CD4-positive, alpha-beta memory T cell (primary cell): ENCODE data around the gene MISP. TPM values are rescaled to one million over a fixed set of nuclear protein-coding genes. Genes with fewer than 3 reads are reported as not detected.
A peak's percentile ranks its signal among the peaks of the same experiment; 100 is the strongest.

Experiments
- CTCF ChIA-PET: fragments of 350-600 bp; sonication (Branson Sonifier 250); formaldehyde crosslinking; loops from one replicate; lab custom pipeline; 2021; ENCODE audit warnings: inconsistent platforms; ENCODE audit not compliant: partially characterized antibody; lab: Charles Lee
- POLR2A ChIA-PET: fragments of 350-600 bp; sonication (Branson Sonifier 250); formaldehyde crosslinking; loops from one replicate; lab custom pipeline; 2021; ENCODE audit not compliant: partially characterized antibody; lab: Charles Lee
- DNase-seq, 5 donors: peaks; one replicate each; pipeline versions ENCODE4 v3.0.0 to v3.0.0-alpha.2; 2020 to 2022; ENCODE audit warnings: mixed read lengths in 1 of 5
- H3K27ac ChIP-seq: one replicate; pipeline ENCODE4 v1.7.0; 2013; ENCODE audit warnings: low read depth, low read length
- H3K27me3 ChIP-seq: 2 replicates; pipeline ENCODE4 v1.7.0; 2013; ENCODE audit warnings: mild to moderate bottlenecking, low read length, moderate library complexity; ENCODE audit not compliant: insufficient read depth
- H3K36me3 ChIP-seq: 2 replicates; pipeline ENCODE4 v1.7.0; 2013; ENCODE audit warnings: mild to moderate bottlenecking, low read length, moderate library complexity; ENCODE audit not compliant: insufficient read depth
- H3K4me1 ChIP-seq: 2 replicates; pipeline ENCODE4 v1.7.0; 2013; ENCODE audit warnings: mild to moderate bottlenecking, low read length, moderate library complexity; ENCODE audit not compliant: insufficient read depth
- H3K4me3 ChIP-seq, 2 donors: one replicate each; pipeline ENCODE4 v1.7.0; 2013; ENCODE audit warnings: low read length in 2 of 2, mild to moderate bottlenecking in 1 of 2
- H3K9me3 ChIP-seq, 2 donors: one replicate each; pipeline ENCODE4 v1.7.0; 2013; ENCODE audit warnings: low read length in 2 of 2, control low read depth in 1 of 2; ENCODE audit not compliant: control insufficient read depth in 1 of 2
- H3K27ac Mint-ChIP-seq, 7 donors: one replicate each; pipeline ENCODE4 v1.8.0; 2020 to 2021; ENCODE audit warnings: mixed read lengths in 7 of 7, mild to moderate bottlenecking in 6 of 7, inconsistent platforms in 3 of 7, moderate library complexity in 3 of 7
- H3K27me3 Mint-ChIP-seq, 2 donors: one replicate each; pipeline ENCODE4 v1.8.0; 2020 to 2021; ENCODE audit warnings: mixed read lengths in 2 of 2
- H3K36me3 Mint-ChIP-seq, 2 donors: one replicate each; pipeline ENCODE4 v1.8.0; 2020 to 2021; ENCODE audit warnings: mixed read lengths in 2 of 2, inconsistent platforms in 1 of 2, mild to moderate bottlenecking in 1 of 2
- H3K4me1 Mint-ChIP-seq, 4 donors: one replicate each; pipeline ENCODE4 v1.8.0; 2020 to 2021; ENCODE audit warnings: mixed read lengths in 4 of 4, mild to moderate bottlenecking in 1 of 4
- H3K4me3 Mint-ChIP-seq, 8 donors: one replicate each; pipeline ENCODE4 v1.8.0; 2020 to 2021; ENCODE audit warnings: mixed read lengths in 8 of 8, mild to moderate bottlenecking in 7 of 8, moderate library complexity in 6 of 8, inconsistent platforms in 3 of 8
- H3K9me3 Mint-ChIP-seq, 8 donors: one replicate each; pipeline ENCODE4 v1.8.0; 2020 to 2021; ENCODE audit warnings: mixed read lengths in 8 of 8, mild to moderate bottlenecking in 5 of 8, inconsistent platforms in 3 of 8, moderate library complexity in 1 of 8
- intact Hi-C: fragments of 100-400 bp; cut with micrococcal nuclease; formaldehyde crosslinking; loops from one replicate; pipeline ENCODE4 v1.15.1; 2023
- polyA plus RNA-seq, 2 donors: library from polyadenylated mRNA; unstranded; fragments of 300-500 nt; fragmentation: Illumina TruSeq; gene quantifications; one replicate each; pipeline ENCODE4 v1.2.3, GENCODE V29; 2021
- total RNA-seq, 2 experiments: library from RNA; stranded (reverse); gene quantifications; one replicate each; pipeline ENCODE4 v1.2.3, GENCODE V29; 2021

The MISP gene
- total and polyA plus RNA-seq, 4 experiments from 2014 or later = not detected

DNA sequence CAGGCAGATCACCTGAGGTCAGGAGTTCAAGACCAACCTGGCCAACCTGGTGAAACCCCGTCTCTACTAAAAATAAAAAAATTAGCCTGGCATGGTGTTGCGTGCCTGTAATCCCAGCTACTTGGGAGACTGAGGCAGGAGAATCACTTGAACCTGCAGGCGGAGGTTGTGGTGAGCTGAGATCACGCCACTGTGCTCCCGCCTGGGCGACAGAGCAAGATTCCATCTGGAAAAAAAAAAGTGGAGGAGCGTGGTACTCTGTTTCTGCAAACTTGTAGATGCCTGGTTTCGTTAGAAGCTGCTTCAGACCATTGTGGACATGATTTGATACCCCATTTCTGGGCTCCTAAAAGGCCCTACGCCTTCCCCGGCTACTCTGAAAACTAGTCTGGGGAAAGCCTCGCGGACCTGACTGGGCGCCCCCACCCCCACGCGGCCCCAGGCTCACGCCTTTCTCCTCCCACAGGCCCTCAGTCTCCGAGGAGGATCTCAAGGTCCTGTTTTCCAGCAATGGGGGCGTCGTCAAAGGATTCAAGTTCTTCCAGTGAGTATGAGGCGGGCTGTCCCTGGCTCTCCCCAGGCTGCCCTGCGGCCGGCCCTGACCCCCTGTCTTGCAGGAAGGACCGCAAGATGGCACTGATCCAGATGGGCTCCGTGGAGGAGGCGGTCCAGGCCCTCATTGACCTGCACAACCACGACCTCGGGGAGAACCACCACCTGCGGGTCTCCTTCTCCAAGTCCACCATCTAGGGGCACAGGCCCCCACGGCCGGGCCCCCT lies 59.4 kb downstream of the MISP start:
- no peak overlapping the region for H3K4me3 Mint-ChIP-seq

DNA sequence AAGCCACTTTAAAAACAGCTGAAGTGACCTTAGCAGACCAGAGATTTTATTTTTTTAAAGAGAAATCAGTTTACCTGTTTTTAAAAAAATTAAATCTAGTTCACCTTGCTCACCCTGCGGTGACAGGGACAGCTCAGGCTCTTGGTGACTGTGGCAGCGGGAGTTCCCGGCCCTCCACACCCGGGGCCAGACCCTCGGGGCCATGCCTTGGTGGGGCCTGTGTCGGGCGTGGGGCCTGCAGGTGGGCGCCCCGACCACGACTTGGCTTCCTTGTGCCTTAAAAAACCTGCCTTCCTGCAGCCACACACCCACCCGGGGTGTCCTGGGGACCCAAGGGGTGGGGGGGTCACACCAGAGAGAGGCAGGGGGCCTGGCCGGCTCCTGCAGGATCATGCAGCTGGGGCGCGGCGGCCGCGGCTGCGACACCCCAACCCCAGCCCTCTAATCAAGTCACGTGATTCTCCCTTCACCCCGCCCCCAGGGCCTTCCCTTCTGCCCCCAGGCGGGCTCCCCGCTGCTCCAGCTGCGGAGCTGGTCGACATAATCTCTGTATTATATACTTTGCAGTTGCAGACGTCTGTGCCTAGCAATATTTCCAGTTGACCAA lies 60.1 kb downstream of the MISP start:
- H3K4me1 Mint-ChIP-seq = peaks cover 8 to 12% (median 10%) of the 10 kb centered on the region in 4 donors
- POLR2A ChIA-PET = interaction anchor here (1.4 to 1.9 kb wide), 2 partner anchors 10 to 13 kb away, joined by 4 to 11 read pairs; partner anchors contain the start of gene PTBP1
- peaks cover 37 to 38% of the 10 kb centered on the region in 2 donors for H3K36me3 Mint-ChIP-seq
- H3K9me3 Mint-ChIP-seq = peaks cover 0 to 12% (median 0%) of the 10 kb centered on the region in 8 donors
- CTCF ChIA-PET = no interaction called here
- peak overlapping the region in 1 of 7 donors; percentile 64 for H3K27ac Mint-ChIP-seq
- Histone ChIP-seq H3K27ac (no peak overlapping the region), H3K4me3 (no peak overlapping the region), H3K27me3 (no peaks in the 10 kb centered on the region), H3K9me3 (no peaks in the 10 kb centered on the region), H3K36me3 (peaks cover 46% of the 10 kb centered on the region), H3K4me1 (no peaks in the 10 kb centered on the region)
- no peak for DNase-seq
- no peaks in the 10 kb centered on the region for H3K27me3 Mint-ChIP-seq
- intact Hi-C loops = no loop called here
- H3K4me3 Mint-ChIP-seq = no peak overlapping the region

More for the DNA sequence above, 59.4 kb downstream of the MISP start:
- Mint-ChIP-seq H3K9me3 (peaks cover 0 to 12% (median 0%) of the 10 kb centered on the region in 8 donors), H3K36me3 (peaks cover 36 to 37% of the 10 kb centered on the region in 2 donors), H3K27ac (peak overlapping the region in 3 of 7 donors; percentile 29 to 41 (median 30)), H3K4me1 (peaks cover 6 to 10% (median 8%) of the 10 kb centered on the region in 4 donors), H3K27me3 (no peaks in the 10 kb centered on the region)
- H3K27ac ChIP-seq = no peak overlapping the region
- intact Hi-C loops = no loop called here
- peaks cover 51% of the 10 kb centered on the region for H3K36me3 ChIP-seq
- no peak for DNase-seq
- ChIA-PET CTCF (no interaction called here), POLR2A (interaction anchor here (1.1 to 1.9 kb wide), 3 partner anchors 9 to 12 kb away, joined by 3 to 11 read pairs (median 4); partner anchors contain the start of gene PTBP1)
- no peak overlapping the region for H3K4me3 ChIP-seq
- no peaks in the 10 kb centered on the region for H3K27me3 ChIP-seq
- no peaks in the 10 kb centered on the region for H3K9me3 ChIP-seq
- H3K4me1 ChIP-seq = no peaks in the 10 kb centered on the region

DNA sequence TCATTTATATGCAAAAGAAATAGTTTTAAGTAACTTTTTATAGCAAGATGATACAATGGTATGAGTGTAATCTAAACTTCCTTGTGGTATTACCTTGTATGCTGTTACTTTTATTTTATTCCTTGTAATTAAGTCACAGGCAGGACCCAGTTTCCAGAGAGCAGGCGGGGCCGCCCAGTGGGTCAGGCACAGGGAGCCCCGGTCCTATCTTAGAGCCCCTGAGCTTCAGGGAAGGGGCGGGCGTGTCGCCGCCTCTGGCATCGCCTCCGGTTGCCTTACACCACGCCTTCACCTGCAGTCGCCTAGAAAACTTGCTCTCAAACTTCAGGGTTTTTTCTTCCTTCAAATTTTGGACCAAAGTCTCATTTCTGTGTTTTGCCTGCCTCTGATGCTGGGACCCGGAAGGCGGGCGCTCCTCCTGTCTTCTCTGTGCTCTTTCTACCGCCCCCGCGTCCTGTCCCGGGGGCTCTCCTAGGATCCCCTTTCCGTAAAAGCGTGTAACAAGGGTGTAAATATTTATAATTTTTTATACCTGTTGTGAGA lies 60.7 kb downstream of the MISP start:
- Mint-ChIP-seq H3K27me3 (no peaks in the 10 kb centered on the region), H3K9me3 (peaks cover 0 to 12% (median 0%) of the 10 kb centered on the region in 8 donors), H3K36me3 (peaks cover 38 to 39% of the 10 kb centered on the region in 2 donors), H3K4me3 (no peak overlapping the region), H3K4me1 (peaks cover 9 to 13% (median 12%) of the 10 kb centered on the region in 4 donors), H3K27ac (peak overlapping the region in 2 of 7 donors; percentile 23 to 64)
- no peaks in the 10 kb centered on the region for H3K27me3 ChIP-seq
- peaks cover 44% of the 10 kb centered on the region for H3K36me3 ChIP-seq
- no peak overlapping the region for H3K4me3 ChIP-seq
- POLR2A ChIA-PET = interaction anchor here (1.4 kb wide), 1 partner anchor 11 kb away, joined by 4 read pairs; no protein-coding TSS in a partner anchor
- no peaks in the 10 kb centered on the region for H3K4me1 ChIP-seq
- no peaks in the 10 kb centered on the region for H3K9me3 ChIP-seq
- intact Hi-C loops = no loop called here
- DNase-seq = no peak
- CTCF ChIA-PET = no interaction called here
- H3K27ac ChIP-seq = no peak overlapping the region

DNA sequence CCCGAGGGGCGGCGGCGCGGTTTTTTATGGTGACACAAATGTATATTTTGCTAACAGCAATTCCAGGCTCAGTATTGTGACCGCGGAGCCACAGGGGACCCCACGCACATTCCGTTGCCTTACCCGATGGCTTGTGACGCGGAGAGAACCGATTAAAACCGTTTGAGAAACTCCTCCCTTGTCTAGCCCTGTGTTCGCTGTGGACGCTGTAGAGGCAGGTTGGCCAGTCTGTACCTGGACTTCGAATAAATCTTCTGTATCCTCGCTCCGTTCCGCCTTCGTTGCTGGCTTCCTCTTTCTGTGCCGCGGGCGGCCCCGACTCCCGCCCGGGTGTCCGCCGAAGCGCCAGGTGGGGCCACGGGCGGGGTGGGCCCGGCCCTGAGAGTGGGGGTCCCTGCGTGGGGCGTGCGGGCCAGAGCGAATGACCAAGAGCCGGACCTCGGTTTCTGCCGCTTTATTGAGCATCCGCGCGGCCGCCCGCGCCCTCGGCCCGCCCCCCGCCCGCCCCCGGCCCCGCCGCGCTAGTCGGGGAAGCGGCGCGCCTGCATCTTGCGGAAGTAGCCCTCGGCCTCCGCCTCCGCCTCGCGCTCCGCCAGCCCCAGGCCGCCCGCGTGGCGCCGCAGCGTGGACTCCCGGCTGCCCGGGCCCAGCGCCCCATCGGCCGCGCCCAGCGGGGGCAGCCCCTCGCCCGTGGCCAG lies 61.3 kb downstream of the MISP start:
- no peak overlapping the region for H3K4me3 ChIP-seq
- H3K27me3 ChIP-seq = no peaks in the 10 kb centered on the region
- Mint-ChIP-seq H3K36me3 (peaks cover 32 to 37% of the 10 kb centered on the region in 2 donors), H3K27ac (peak overlapping the region in 1 of 7 donors; percentile 64), H3K27me3 (no peaks in the 10 kb centered on the region), H3K4me3 (no peak overlapping the region), H3K4me1 (peaks cover 8 to 13% (median 10%) of the 10 kb centered on the region in 4 donors), H3K9me3 (peaks cover 0 to 15% (median 0%) of the 10 kb centered on the region in 8 donors)
- no peak for DNase-seq
- no peaks in the 10 kb centered on the region for H3K9me3 ChIP-seq
- intact Hi-C loops = no loop called here
- peaks cover 37% of the 10 kb centered on the region for H3K36me3 ChIP-seq
- H3K4me1 ChIP-seq = no peaks in the 10 kb centered on the region
- no peak overlapping the region for H3K27ac ChIP-seq
- POLR2A ChIA-PET = interaction anchor here (1.1 to 1.4 kb wide), 2 partner anchors 12 to 17 kb away, joined by 4 read pairs; no protein-coding TSS in a partner anchor
- CTCF ChIA-PET = no interaction called here

DNA sequence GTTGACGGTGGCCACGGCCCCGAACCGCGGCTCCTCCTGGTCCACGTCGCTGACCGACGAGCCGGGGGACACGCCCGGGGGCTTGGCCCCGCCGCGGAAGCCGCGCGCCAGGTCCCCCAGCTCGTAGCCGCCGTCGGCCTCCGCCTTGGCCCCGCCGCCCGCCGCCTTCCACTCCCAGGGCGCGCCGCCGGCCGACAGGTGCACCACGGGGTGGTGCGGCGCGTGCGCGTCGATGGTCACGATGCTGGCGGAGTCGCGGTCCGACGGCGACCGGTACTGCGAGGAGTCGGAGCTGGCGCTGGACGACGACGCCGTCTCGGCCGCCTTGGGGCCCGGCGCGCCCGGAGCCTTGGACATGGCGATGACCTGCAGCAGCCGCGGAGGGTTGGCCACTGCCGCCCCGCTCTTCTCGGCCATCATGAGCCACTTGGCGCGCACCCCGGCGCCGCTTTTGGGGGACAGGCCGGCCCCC lies 61.9 kb downstream of the MISP start:
- Mint-ChIP-seq H3K27me3 (no peaks in the 10 kb centered on the region), H3K4me3 (no peak overlapping the region), H3K36me3 (peaks cover 26 to 31% of the 10 kb centered on the region in 2 donors), H3K9me3 (peaks cover 0 to 14% (median 0%) of the 10 kb centered on the region in 8 donors), H3K27ac (no peak overlapping the region), H3K4me1 (peaks cover 2 to 8% (median 4%) of the 10 kb centered on the region in 4 donors)
- no peak overlapping the region for H3K27ac ChIP-seq
- intact Hi-C loops = no loop called here
- no peaks in the 10 kb centered on the region for H3K4me1 ChIP-seq
- POLR2A ChIA-PET = interaction anchor here (1.1 kb wide), 1 partner anchor 17 kb away, joined by 4 read pairs; no protein-coding TSS in a partner anchor
- H3K36me3 ChIP-seq = peaks cover 32% of the 10 kb centered on the region
- DNase-seq = no peak
- no peaks in the 10 kb centered on the region for H3K27me3 ChIP-seq
- no peak overlapping the region for H3K4me3 ChIP-seq
- CTCF ChIA-PET = no interaction called here
- no peaks in the 10 kb centered on the region for H3K9me3 ChIP-seq

DNA sequence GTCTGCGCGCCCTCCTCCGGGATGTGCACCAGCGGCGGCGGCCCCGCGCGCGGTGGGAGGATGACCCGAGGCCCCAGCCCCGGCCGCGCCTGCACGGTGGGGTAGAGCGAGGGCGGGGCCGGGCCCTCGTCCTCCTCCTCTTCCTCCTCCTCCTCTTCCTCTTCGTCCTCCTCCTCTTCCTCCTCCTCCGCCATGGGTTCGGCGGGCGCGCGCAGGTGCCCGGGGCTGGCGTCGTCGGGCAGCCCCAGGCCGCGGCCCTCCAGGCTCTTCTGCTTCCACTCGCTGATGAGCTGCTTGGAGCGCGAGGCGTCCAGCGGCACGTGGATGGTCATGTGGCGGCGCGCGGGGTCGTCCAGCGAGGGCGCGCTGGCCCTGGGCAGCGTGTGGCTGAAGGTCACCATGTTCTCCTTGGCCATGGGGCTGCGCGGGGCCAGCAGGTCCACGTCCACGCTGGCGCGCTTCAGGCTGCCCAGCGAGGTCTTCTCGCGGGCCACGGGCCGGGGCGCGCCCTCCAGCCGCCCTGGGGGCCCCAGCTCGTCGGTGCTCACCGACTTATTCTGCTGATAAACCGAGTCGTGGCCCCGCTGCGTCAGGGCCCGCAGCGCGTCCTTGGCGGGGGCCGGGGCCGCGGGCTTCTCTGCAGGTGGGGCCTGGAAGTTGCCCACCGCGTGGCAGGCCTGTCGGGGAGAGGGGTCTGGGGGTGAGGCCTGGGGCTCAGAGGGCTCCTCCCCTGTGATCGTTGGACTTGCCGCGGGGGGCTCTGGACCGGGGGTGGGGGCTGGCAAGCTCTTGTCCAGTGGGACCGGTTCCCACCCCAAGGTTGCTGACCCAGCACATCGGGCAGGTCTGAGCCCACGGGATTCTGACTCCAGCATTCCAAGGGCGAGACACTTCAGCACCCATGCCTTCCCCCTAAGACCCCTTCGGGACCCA lies 62.6 kb downstream of the MISP start:
- Histone ChIP-seq H3K27me3 (no peaks in the 10 kb centered on the region), H3K36me3 (peaks cover 25% of the 10 kb centered on the region), H3K4me3 (no peak overlapping the region), H3K27ac (no peak overlapping the region), H3K4me1 (no peaks in the 10 kb centered on the region), H3K9me3 (no peaks in the 10 kb centered on the region)
- ChIA-PET CTCF (no interaction called here), POLR2A (interaction anchor here (1.1 to 1.7 kb wide), 2 partner anchors 16 to 18 kb away, joined by 4 to 7 read pairs; partner anchors contain the start of gene PTBP1)
- intact Hi-C loops = no loop called here
- no peaks in the 10 kb centered on the region for H3K27me3 Mint-ChIP-seq
- no peak for DNase-seq
- peak overlapping the region in 1 of 8 donors; percentile 21 for H3K4me3 Mint-ChIP-seq
- H3K9me3 Mint-ChIP-seq = peaks cover 0 to 14% (median 0%) of the 10 kb centered on the region in 8 donors
- peak overlapping the region in 3 of 7 donors; percentile 29 to 36 (median 32) for H3K27ac Mint-ChIP-seq
- peaks cover 22 to 28% of the 10 kb centered on the region in 2 donors for H3K36me3 Mint-ChIP-seq
- H3K4me1 Mint-ChIP-seq = peaks cover 0 to 8% (median 3%) of the 10 kb centered on the region in 4 donors
